Measurements from ENCODE around the gene TIMM44.

Gene TIMM44

DNA sequence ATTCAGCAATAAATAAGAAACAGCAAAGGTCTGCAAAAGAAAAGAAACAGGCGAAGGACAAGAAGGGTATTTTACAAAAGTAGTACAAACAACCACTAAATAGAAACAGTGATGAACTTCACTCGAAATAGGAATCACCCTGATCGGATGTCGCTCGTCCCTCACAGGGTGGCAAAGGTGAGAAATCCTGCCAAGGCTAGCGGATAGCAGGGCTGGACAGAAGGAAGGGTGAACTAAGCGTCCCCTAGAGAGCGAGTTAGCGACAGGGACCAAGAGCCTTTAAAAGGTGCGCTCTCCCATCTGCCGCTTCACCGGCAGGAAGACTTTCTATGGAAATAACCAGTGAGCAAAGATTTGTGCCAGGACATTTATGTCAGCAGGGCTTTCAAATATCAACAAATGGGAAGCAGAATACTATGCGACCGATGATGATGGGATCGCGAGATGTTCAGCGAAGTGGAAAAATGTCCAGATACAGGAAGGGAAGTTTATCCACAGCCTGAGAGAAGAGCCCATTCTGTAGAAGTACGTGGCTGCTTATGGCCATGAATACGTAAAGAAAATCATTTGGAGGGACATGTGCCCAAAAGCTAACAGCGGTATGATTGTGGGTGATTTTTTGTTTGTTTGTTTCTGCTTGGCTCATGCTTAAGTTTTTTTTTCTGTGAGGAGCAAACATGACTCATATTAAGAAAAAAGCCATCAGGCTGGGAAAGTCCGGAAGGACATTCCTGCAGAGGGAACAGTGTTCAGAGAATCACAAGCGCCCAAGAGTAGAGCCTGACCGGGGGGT lies 43.1 kb upstream of the TIMM44 start:
- H3K36me3 ChIP-seq (ENCODE audit: control insufficient read depth, insufficient read depth, low read length) = peaks cover 19% of the 10 kb centered on the region
- no peak for DNase-seq
- H3K79me2 ChIP-seq (ENCODE audit: control insufficient read depth, insufficient read depth, low read length) = peaks cover 52% of the 10 kb centered on the region
- H3K18ac ChIP-seq (ENCODE audit: low read length) = no peak overlapping the region
- no peak overlapping the region for H3K4ac ChIP-seq (ENCODE audit: low read depth, low read length)
- no peak overlapping the region for H4K5ac ChIP-seq (ENCODE audit: low read length)
- H3K4me2 ChIP-seq (ENCODE audit: low read length) = no peak overlapping the region
- no peak overlapping the region for H3K56ac ChIP-seq (ENCODE audit: low read length)
- peaks cover 51% of the 10 kb centered on the region for H3K79me1 ChIP-seq (ENCODE audit: low read length)
- no peak overlapping the region for H2AK5ac ChIP-seq (ENCODE audit: low read length)
- no peak overlapping the region for H3K4me3 ChIP-seq (ENCODE audit: low read length)
- no peak overlapping the region for H2BK120ac ChIP-seq (ENCODE audit: low read depth, low read length)
- no peak overlapping the region for H4K8ac ChIP-seq (ENCODE audit: low read depth, low read length)
- no peak overlapping the region for H3K9ac ChIP-seq (ENCODE audit: low read length)
- no CpG with 5 or more reads among the region's 23 CpGs for WGBS (ENCODE audit: extremely low coverage, insufficient coverage, low lambda C conversion rate)
- no peak overlapping the region for H2BK5ac ChIP-seq (ENCODE audit: low read length)
- H3K23ac ChIP-seq (ENCODE audit: low read length) = no peak overlapping the region
- no peak overlapping the region for H3K27ac ChIP-seq (ENCODE audit: low read depth, low read length)
- H3K27me3 ChIP-seq (ENCODE audit: insufficient read depth, low read length, poor library complexity) = no peaks in the 10 kb centered on the region
- H2BK15ac ChIP-seq (replicated peaks; ENCODE audit: low read depth) = no peak overlapping the region
- peaks cover 4% of the 10 kb centered on the region for H3K4me1 ChIP-seq (ENCODE audit: control insufficient read depth, low read depth, low read length)

DNA sequence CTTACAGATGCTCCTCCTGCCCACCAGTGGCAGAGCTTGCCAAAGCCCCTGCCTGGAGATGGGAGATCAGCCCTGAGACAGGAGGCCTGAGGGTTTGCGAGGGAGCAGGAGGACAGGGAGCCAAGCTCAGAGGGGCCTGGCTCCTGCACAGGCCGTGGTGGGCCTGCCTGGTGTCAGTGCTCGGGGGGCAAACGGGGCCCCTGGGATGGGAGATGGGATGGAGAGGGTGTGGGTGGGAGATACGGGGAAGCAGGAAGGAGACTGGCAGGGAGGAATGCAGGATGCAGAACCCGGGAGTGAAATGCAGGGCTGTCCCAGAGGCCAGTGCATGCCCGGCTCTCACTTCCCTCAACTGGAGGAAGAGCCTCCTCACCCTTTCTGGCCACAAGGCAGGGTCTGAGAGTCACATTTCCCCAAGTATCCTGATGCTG lies 42.0 kb upstream of the TIMM44 start:
- no CpG with 5 or more reads among the region's 7 CpGs for WGBS (ENCODE audit: extremely low coverage, insufficient coverage, low lambda C conversion rate)
- no peak overlapping the region for H3K4me2 ChIP-seq (ENCODE audit: low read length)
- peaks cover 19% of the 10 kb centered on the region for H3K36me3 ChIP-seq (ENCODE audit: control insufficient read depth, insufficient read depth, low read length)
- no peak overlapping the region for H4K8ac ChIP-seq (ENCODE audit: low read depth, low read length)
- H2BK15ac ChIP-seq (replicated peaks; ENCODE audit: low read depth) = no peak overlapping the region
- no peak for DNase-seq
- no peak overlapping the region for H2AK5ac ChIP-seq (ENCODE audit: low read length)
- no peak overlapping the region for H3K9ac ChIP-seq (ENCODE audit: low read length)
- peaks cover 44% of the 10 kb centered on the region for H3K79me1 ChIP-seq (ENCODE audit: low read length)
- no peak overlapping the region for H3K56ac ChIP-seq (ENCODE audit: low read length)
- no peak overlapping the region for H3K27ac ChIP-seq (ENCODE audit: low read depth, low read length)
- no peak overlapping the region for H3K4ac ChIP-seq (ENCODE audit: low read depth, low read length)
- peaks cover 2% of the 10 kb centered on the region for H3K4me1 ChIP-seq (ENCODE audit: control insufficient read depth, low read depth, low read length)
- no peaks in the 10 kb centered on the region for H3K27me3 ChIP-seq (ENCODE audit: insufficient read depth, low read length, poor library complexity)
- peaks cover 43% of the 10 kb centered on the region for H3K79me2 ChIP-seq (ENCODE audit: control insufficient read depth, insufficient read depth, low read length)
- no peak overlapping the region for H2BK120ac ChIP-seq (ENCODE audit: low read depth, low read length)
- no peak overlapping the region for H3K4me3 ChIP-seq (ENCODE audit: low read length)
- H3K18ac ChIP-seq (ENCODE audit: low read length) = no peak overlapping the region
- no peak overlapping the region for H2BK5ac ChIP-seq (ENCODE audit: low read length)
- no peak overlapping the region for H4K5ac ChIP-seq (ENCODE audit: low read length)
- H3K23ac ChIP-seq (ENCODE audit: low read length) = no peak overlapping the region

DNA sequence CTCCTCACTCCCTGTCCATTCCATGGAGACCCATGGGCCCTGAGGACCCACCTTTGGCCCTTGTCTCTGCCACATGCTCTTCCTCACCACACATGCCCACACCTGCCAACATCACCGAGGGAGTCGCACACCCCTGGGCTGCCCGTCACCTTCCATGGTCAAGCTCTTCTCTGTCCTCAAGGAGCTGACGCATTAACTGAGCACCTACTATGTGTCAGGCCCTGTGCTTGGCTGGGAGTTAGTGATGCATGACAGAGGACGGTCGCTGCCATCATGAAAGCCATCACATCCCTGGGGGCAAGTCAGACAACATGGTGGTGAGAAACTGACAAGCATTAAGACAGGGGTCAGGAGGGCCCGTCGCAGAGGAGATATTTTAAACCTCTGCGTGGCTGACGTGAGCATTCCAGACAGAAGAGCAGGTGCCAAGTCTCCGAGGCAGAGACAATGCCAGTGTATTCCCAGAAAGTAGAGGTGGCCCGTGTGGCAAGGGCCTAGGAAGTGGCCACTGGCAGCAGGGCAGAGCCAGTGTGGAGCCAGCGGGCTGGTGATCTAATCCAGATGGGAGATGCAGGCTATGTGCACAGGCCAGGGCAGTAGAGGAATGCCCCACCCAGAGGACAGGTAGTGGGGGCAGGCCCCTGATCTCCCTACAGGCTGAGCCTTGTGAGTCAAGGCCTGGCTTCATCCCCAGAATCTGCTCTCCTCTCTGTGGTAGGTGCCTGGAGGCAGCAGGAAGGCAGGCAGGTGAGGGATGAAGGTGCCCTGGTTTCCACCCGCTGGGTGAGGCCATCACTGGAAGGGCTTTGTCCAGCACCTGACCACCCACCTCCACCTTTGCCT lies 40.8 kb upstream of the TIMM44 start:
- H4K5ac ChIP-seq (ENCODE audit: low read length) = no peak overlapping the region
- no peak overlapping the region for H3K18ac ChIP-seq (ENCODE audit: low read length)
- H3K23ac ChIP-seq (ENCODE audit: low read length) = no peak overlapping the region
- no peak overlapping the region for H2AK5ac ChIP-seq (ENCODE audit: low read length)
- H3K4me1 ChIP-seq (ENCODE audit: control insufficient read depth, low read depth, low read length) = no peaks in the 10 kb centered on the region
- no peak overlapping the region for H3K9ac ChIP-seq (ENCODE audit: low read length)
- H3K79me2 ChIP-seq (ENCODE audit: control insufficient read depth, insufficient read depth, low read length) = peaks cover 43% of the 10 kb centered on the region
- H4K8ac ChIP-seq (ENCODE audit: low read depth, low read length) = no peak overlapping the region
- H3K27ac ChIP-seq (ENCODE audit: low read depth, low read length) = no peak overlapping the region
- no peak for DNase-seq
- no peak overlapping the region for H2BK120ac ChIP-seq (ENCODE audit: low read depth, low read length)
- H3K36me3 ChIP-seq (ENCODE audit: control insufficient read depth, insufficient read depth, low read length) = peaks cover 23% of the 10 kb centered on the region
- no peak overlapping the region for H2BK15ac ChIP-seq (replicated peaks; ENCODE audit: low read depth)
- H3K56ac ChIP-seq (ENCODE audit: low read length) = no peak overlapping the region
- no peak overlapping the region for H3K4ac ChIP-seq (ENCODE audit: low read depth, low read length)
- H2BK5ac ChIP-seq (ENCODE audit: low read length) = no peak overlapping the region
- WGBS (ENCODE audit: extremely low coverage, insufficient coverage, low lambda C conversion rate) = no CpG with 5 or more reads among the region's 14 CpGs
- H3K79me1 ChIP-seq (ENCODE audit: low read length) = peaks cover 45% of the 10 kb centered on the region
- H3K4me3 ChIP-seq (ENCODE audit: low read length) = no peak overlapping the region
- no peaks in the 10 kb centered on the region for H3K27me3 ChIP-seq (ENCODE audit: insufficient read depth, low read length, poor library complexity)
- no peak overlapping the region for H3K4me2 ChIP-seq (ENCODE audit: low read length)

DNA sequence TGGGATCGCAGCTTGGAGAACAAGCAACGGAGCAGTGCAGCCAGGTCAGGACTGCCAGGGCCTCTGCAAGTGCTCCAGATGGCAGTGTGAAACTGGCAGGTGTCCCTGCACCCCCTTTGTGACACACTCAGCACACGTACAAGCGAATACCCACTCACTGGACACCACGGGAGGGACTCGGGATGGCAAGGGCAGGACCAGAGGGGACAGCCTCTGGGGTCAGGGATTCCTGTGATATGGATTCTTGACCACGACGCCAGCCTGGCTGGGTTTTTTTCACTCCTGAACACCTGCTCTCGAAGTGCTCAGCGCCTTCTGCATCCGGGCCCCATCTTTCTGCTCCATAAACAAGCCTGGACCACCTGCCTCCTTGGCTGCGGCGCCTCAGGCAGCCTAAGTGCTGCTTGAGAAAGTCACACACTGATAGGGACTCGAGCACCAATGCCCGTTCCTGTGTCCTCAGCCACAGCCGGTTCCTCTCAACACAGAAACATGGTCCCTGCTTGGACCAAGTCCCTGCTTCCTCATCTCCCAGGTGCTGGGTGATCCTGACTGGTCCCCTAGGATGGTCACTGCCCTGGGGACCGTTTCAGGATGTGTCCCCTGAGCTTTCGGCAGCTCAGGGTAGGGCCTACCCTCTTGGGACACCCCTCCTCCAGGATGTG lies 40.0 kb upstream of the TIMM44 start:
- no CpG with 5 or more reads among the region's 18 CpGs for WGBS (ENCODE audit: extremely low coverage, insufficient coverage, low lambda C conversion rate)
- no peak overlapping the region for H2BK15ac ChIP-seq (replicated peaks; ENCODE audit: low read depth)

DNA sequence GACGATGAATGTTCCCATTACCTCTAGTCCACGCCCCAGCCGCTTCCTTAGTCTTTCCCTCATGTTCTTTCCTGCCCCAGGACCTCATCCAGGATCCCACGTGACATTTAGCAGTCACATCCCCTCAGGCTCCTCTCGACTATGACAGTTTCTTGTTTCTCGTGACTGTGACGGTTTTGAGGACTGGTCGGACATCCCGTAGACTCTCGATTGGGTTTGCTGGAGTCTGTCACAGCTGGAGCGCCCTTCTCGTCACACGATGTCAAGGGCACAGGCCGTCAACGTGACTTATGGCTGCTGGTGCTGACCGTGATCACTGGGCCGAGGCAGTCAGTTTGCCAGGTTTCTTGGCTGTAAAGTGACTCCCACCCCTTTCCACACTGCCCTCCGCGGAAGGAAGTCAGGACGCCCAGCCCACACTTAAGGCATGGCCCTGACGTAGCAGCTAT lies 39.2 kb upstream of the TIMM44 start:
- Histone ChIP-seq H3K4ac (ENCODE audit: low read depth, low read length) (no peak overlapping the region), H3K56ac (ENCODE audit: low read length) (no peak overlapping the region), H3K4me2 (ENCODE audit: low read length) (no peak overlapping the region), H3K18ac (ENCODE audit: low read length) (no peak overlapping the region), H2BK15ac (replicated peaks; ENCODE audit: low read depth) (no peak overlapping the region), H2BK120ac (ENCODE audit: low read depth, low read length) (no peak overlapping the region), H2BK5ac (ENCODE audit: low read length) (no peak overlapping the region), H3K79me2 (ENCODE audit: control insufficient read depth, insufficient read depth, low read length) (peaks cover 37% of the 10 kb centered on the region), H3K4me1 (ENCODE audit: control insufficient read depth, low read depth, low read length) (no peaks in the 10 kb centered on the region), H3K36me3 (ENCODE audit: control insufficient read depth, insufficient read depth, low read length) (peaks cover 28% of the 10 kb centered on the region), H3K27ac (ENCODE audit: low read depth, low read length) (no peak overlapping the region), H4K8ac (ENCODE audit: low read depth, low read length) (no peak overlapping the region), H3K23ac (ENCODE audit: low read length) (no peak overlapping the region), H4K5ac (ENCODE audit: low read length) (no peak overlapping the region), H2AK5ac (ENCODE audit: low read length) (no peak overlapping the region), H3K79me1 (ENCODE audit: low read length) (peaks cover 41% of the 10 kb centered on the region), H3K27me3 (ENCODE audit: insufficient read depth, low read length, poor library complexity) (no peaks in the 10 kb centered on the region), H3K9ac (ENCODE audit: low read length) (no peak overlapping the region), H3K4me3 (ENCODE audit: low read length) (no peak overlapping the region)
- WGBS (ENCODE audit: extremely low coverage, insufficient coverage, low lambda C conversion rate) = no CpG with 5 or more reads among the region's 21 CpGs
- no peak for DNase-seq

More for the DNA sequence above, 40.0 kb upstream of the TIMM44 start:
- Histone ChIP-seq H3K27ac (ENCODE audit: low read depth, low read length) (no peak overlapping the region), H3K23ac (ENCODE audit: low read length) (no peak overlapping the region), H3K9ac (ENCODE audit: low read length) (no peak overlapping the region), H2AK5ac (ENCODE audit: low read length) (no peak overlapping the region), H3K36me3 (ENCODE audit: control insufficient read depth, insufficient read depth, low read length) (peaks cover 27% of the 10 kb centered on the region), H3K27me3 (ENCODE audit: insufficient read depth, low read length, poor library complexity) (no peaks in the 10 kb centered on the region), H4K8ac (ENCODE audit: low read depth, low read length) (no peak overlapping the region), H3K4ac (ENCODE audit: low read depth, low read length) (no peak overlapping the region), H3K4me3 (ENCODE audit: low read length) (no peak overlapping the region), H3K79me2 (ENCODE audit: control insufficient read depth, insufficient read depth, low read length) (peaks cover 43% of the 10 kb centered on the region), H4K5ac (ENCODE audit: low read length) (no peak overlapping the region), H2BK5ac (ENCODE audit: low read length) (no peak overlapping the region), H3K79me1 (ENCODE audit: low read length) (peaks cover 44% of the 10 kb centered on the region), H3K4me2 (ENCODE audit: low read length) (no peak overlapping the region), H2BK120ac (ENCODE audit: low read depth, low read length) (no peak overlapping the region), H3K56ac (ENCODE audit: low read length) (no peak overlapping the region), H3K4me1 (ENCODE audit: control insufficient read depth, low read depth, low read length) (no peaks in the 10 kb centered on the region), H3K18ac (ENCODE audit: low read length) (no peak overlapping the region)
- no peak for DNase-seq

Measured in mesendoderm (in vitro differentiated cells).